ENCODE data around the gene SCAMP1. TPM values are rescaled to one million over a fixed set of nuclear protein-coding genes. Genes with fewer than 3 reads are reported as not detected.
"Not testable (repeated sequence)": the region's sequence is repeated elsewhere in the genome, so short reads cannot be mapped to it uniquely, and the experiment has no call there.

The SCAMP1 gene
- total and polyA plus RNA-seq, 4 donors: 81.2 to 198 (median 93.6) TPM

DNA sequence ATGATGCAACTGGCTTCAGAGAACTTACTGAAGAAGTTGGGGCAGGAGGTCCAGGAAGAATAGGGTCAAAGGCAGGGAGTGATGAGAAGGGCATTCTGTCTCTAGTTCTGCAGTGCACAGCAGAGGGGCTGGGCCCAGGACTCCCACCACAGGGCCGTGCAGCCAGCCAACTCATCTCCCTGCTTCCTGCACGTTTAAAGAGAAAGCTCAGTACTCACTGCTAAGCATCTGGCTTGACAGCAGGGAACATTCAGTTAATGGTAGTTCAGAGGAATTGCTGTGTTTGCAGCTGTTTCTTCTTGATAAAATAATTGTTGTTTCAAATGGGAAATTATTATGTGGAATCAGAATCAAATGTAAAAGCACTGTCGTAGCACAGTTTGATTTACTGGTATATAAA lies 25.6 kb upstream of the SCAMP1 start:
- H3K36me3 ChIP-seq (ENCODE audit: control insufficient read depth, insufficient read depth, low read length): no peaks in the 10 kb centered on the region
- H3K4me3 ChIP-seq (ENCODE audit: low read depth, low read length): no peak overlapping the region
- WGBS (ENCODE audit: insufficient coverage): 37% methylated on average over 3 of the region's 3 CpGs
- H3K4me1 ChIP-seq (ENCODE audit: control insufficient read depth, insufficient read depth, low read length): no peaks in the 10 kb centered on the region
- no peaks in the 10 kb centered on the region for H3K9me3 ChIP-seq (ENCODE audit: control insufficient read depth, insufficient read depth, low read length)
- H3K27ac ChIP-seq (ENCODE audit: low read depth, low read length): no peak overlapping the region
- no peaks in the 10 kb centered on the region for H3K27me3 ChIP-seq (ENCODE audit: control insufficient read depth, insufficient read depth, low read length)
- DNase-seq (ENCODE audit: low read depth in 4 of 6, low spot score in 6 of 6): peak in 3 of 6 donors; percentile 9 to 91 (median 28)

DNA sequence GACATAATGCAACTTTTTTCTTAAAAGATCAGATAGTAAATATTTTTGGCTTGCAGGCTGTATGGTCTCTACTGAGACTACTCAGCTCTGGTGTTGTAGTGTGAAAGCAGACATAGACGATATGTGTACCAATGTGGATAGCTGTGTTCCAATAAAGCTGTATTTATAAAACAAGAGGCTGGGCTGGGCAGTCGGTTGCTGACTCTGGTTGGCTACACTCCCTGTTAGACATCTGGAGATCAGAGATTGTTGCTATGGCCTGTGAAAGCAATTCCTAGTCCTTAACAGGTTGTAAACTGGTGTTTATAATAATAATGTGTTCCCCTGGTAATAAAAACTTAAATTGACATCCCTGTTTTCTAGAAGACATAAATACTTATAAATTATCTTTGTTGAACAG lies 24.4 kb upstream of the SCAMP1 start:
- H3K4me3 ChIP-seq (ENCODE audit: low read depth, low read length): no peak overlapping the region
- H3K27me3 ChIP-seq (ENCODE audit: control insufficient read depth, insufficient read depth, low read length): no peaks in the 10 kb centered on the region
- H3K4me1 ChIP-seq (ENCODE audit: control insufficient read depth, insufficient read depth, low read length): no peaks in the 10 kb centered on the region
- H3K9me3 ChIP-seq (ENCODE audit: control insufficient read depth, insufficient read depth, low read length): no peaks in the 10 kb centered on the region
- H3K36me3 ChIP-seq (ENCODE audit: control insufficient read depth, insufficient read depth, low read length): no peaks in the 10 kb centered on the region
- no peak for DNase-seq (ENCODE audit: low read depth in 4 of 6, low spot score in 6 of 6)
- 40% methylated on average over 1 of the region's 2 CpGs for WGBS (ENCODE audit: insufficient coverage)
- H3K27ac ChIP-seq (ENCODE audit: low read depth, low read length): no peak overlapping the region

DNA sequence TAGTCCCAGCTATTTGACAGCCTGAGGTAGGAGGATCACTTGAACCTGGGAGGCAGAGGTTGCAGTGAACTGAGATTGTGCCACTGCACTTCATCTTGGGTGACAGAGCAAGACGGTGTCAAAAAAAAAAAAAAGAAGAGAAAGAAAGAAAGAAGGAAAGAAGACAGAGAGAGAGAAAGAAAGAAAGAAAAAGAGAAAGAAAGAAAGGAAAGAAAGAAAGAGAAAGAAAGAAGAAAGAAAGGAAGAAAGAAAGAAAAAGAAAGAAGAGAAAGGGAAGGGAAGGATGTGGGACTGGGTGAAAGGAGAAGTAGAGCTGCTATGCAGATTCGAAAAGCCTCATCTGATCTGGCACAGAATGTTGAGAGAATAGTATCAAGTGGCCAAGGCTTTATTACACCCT lies 23.7 kb upstream of the SCAMP1 start:
- Histone ChIP-seq H3K36me3 (ENCODE audit: control insufficient read depth, insufficient read depth, low read length) (no peaks in the 10 kb centered on the region), H3K4me1 (ENCODE audit: control insufficient read depth, insufficient read depth, low read length) (no peaks in the 10 kb centered on the region), H3K27ac (ENCODE audit: low read depth, low read length) (no peak overlapping the region), H3K4me3 (ENCODE audit: low read depth, low read length) (no peak overlapping the region), H3K9me3 (ENCODE audit: control insufficient read depth, insufficient read depth, low read length) (no peaks in the 10 kb centered on the region), H3K27me3 (ENCODE audit: control insufficient read depth, insufficient read depth, low read length) (no peaks in the 10 kb centered on the region)
- WGBS (ENCODE audit: insufficient coverage): 91% methylated on average over 1 of the region's 2 CpGs
- no peak for DNase-seq (ENCODE audit: low read depth in 4 of 6, low spot score in 6 of 6)

DNA sequence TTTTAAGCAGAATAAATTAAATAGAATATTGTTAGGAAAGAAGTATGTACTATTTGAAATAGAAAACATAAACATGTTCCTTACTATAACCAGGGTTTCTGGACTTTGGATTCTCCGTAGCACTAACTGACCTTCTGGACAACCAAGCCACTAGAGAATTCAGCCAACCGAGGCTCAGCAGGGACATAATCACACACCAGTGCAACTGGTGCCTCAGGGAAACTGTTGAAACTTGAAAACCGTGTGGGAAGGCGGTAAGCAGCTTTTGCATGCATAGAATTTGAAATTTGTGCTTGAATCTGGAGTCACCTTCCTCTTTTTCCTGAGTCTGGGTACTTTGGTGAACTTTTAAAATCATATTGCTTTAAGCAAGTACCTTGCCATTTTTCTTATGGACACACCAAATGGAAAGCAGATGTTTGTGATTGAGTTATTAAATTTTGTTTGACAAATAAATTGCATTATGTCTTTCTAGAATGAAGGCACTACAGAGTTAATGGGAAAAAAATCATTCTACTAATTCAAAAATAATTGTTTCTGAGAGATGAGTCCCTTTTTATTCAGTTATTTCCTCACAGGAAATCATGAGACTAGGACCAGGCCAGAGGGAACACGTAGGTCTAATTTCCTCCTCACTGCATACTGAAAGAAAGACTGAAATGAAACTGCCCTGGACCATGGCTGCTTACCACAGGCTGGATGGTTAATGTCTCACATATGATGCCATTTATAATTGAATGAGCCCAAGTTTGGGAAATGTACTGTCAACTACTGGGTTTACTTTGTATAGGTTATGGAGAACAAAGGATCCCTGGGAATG lies 20.6 kb upstream of the SCAMP1 start:
- H3K4me3 ChIP-seq (ENCODE audit: low read depth, low read length): no peak overlapping the region
- no peaks in the 10 kb centered on the region for H3K9me3 ChIP-seq (ENCODE audit: control insufficient read depth, insufficient read depth, low read length)
- no peak overlapping the region for H3K27ac ChIP-seq (ENCODE audit: low read depth, low read length)
- H3K4me1 ChIP-seq (ENCODE audit: control insufficient read depth, insufficient read depth, low read length): no peaks in the 10 kb centered on the region
- WGBS (ENCODE audit: insufficient coverage): 95% methylated on average over 4 of the region's 5 CpGs
- no peak for DNase-seq (ENCODE audit: low read depth in 4 of 6, low spot score in 6 of 6)
- no peaks in the 10 kb centered on the region for H3K36me3 ChIP-seq (ENCODE audit: control insufficient read depth, insufficient read depth, low read length)
- no peaks in the 10 kb centered on the region for H3K27me3 ChIP-seq (ENCODE audit: control insufficient read depth, insufficient read depth, low read length)

DNA sequence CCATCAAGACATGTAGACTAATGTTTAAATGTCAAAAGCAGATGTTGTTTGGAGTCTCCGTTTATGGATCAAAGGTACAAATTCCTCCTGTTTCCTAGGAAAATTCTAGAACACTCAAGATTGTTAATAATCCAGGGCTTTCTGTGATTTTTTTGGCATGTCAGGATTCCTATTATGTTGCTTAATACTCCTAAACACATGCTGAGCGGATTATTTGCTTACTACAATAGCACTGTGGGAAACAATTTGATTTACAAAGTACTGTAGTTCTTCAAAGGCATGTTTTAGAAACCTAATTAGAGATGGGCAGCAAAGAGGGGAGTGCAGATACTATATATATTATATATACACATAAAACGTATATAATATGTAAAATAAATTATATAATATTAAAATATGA lies 19.0 kb upstream of the SCAMP1 start:
- H3K27me3 ChIP-seq (ENCODE audit: control insufficient read depth, insufficient read depth, low read length): no peaks in the 10 kb centered on the region
- no peaks in the 10 kb centered on the region for H3K4me1 ChIP-seq (ENCODE audit: control insufficient read depth, insufficient read depth, low read length)
- no peak overlapping the region for H3K4me3 ChIP-seq (ENCODE audit: low read depth, low read length)
- no peak overlapping the region for H3K27ac ChIP-seq (ENCODE audit: low read depth, low read length)
- no peaks in the 10 kb centered on the region for H3K36me3 ChIP-seq (ENCODE audit: control insufficient read depth, insufficient read depth, low read length)
- WGBS (ENCODE audit: insufficient coverage): no CpG with 5 or more reads among the region's 3 CpGs
- DNase-seq (ENCODE audit: low read depth in 4 of 6, low spot score in 6 of 6): peak in 2 of 6 donors; percentile 15 to 66
- H3K9me3 ChIP-seq (ENCODE audit: control insufficient read depth, insufficient read depth, low read length): no peaks in the 10 kb centered on the region

DNA sequence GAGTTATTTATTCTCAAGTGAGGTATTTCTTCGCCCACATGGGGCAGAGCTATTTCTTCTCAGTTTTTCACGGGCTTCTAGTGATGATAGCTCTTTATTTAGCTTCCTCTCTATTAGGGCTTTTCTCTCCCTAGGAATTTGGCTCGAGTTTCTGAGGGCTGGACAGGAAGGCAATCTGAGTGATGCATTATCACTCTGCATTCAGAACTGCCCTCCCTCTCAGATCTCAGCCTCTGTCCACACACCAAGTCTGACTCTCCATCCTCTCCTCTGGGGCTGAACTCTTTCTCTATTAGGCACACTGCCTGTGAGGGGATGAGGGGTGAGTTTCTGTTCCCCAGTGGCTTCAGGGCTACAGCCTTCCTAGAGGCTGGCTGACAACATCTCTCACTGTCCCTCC lies 14.9 kb upstream of the SCAMP1 start:
- Histone ChIP-seq H3K36me3 (ENCODE audit: control insufficient read depth, insufficient read depth, low read length) (no peaks in the 10 kb centered on the region), H3K27ac (ENCODE audit: low read depth, low read length) (no peak overlapping the region), H3K27me3 (ENCODE audit: control insufficient read depth, insufficient read depth, low read length) (no peaks in the 10 kb centered on the region), H3K4me1 (ENCODE audit: control insufficient read depth, insufficient read depth, low read length) (no peaks in the 10 kb centered on the region), H3K4me3 (ENCODE audit: low read depth, low read length) (no peak overlapping the region), H3K9me3 (ENCODE audit: control insufficient read depth, insufficient read depth, low read length) (no peaks in the 10 kb centered on the region)
- no CpG with 5 or more reads among the region's 3 CpGs for WGBS (ENCODE audit: insufficient coverage)
- DNase-seq (ENCODE audit: low read depth in 4 of 6, low spot score in 6 of 6): peak in 2 of 6 donors; percentile 45 to 60

DNA sequence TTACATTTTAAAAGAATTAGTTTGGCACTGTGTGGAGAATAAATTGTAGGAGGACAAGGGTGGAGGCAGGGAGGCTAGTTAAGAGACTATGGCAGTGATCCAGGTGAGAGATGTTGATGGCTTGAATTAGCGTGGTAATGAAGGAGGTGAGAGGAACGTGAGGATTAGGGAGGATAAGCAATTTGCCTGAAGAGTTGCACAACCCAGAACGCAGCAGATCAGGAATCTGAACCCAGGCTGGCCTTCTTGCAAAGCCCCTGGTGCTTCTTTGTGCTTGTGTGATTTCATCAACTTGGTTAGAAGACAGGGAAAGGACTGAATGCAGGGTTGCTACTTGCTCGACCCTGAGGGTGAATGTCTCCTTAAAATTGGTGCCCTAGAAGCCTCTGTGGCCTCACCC lies 6.9 kb upstream of the SCAMP1 start:
- Histone ChIP-seq H3K4me3 (ENCODE audit: low read depth, low read length) (no peak overlapping the region), H3K27ac (ENCODE audit: low read depth, low read length) (no peak overlapping the region), H3K27me3 (ENCODE audit: control insufficient read depth, insufficient read depth, low read length) (no peaks in the 10 kb centered on the region), H3K36me3 (ENCODE audit: control insufficient read depth, insufficient read depth, low read length) (no peaks in the 10 kb centered on the region), H3K4me1 (ENCODE audit: control insufficient read depth, insufficient read depth, low read length) (no peaks in the 10 kb centered on the region), H3K9me3 (ENCODE audit: control insufficient read depth, insufficient read depth, low read length) (no peaks in the 10 kb centered on the region)
- WGBS (ENCODE audit: insufficient coverage): 82% methylated on average over 3 of the region's 4 CpGs
- no peak for DNase-seq (ENCODE audit: low read depth in 4 of 6, low spot score in 6 of 6)

DNA sequence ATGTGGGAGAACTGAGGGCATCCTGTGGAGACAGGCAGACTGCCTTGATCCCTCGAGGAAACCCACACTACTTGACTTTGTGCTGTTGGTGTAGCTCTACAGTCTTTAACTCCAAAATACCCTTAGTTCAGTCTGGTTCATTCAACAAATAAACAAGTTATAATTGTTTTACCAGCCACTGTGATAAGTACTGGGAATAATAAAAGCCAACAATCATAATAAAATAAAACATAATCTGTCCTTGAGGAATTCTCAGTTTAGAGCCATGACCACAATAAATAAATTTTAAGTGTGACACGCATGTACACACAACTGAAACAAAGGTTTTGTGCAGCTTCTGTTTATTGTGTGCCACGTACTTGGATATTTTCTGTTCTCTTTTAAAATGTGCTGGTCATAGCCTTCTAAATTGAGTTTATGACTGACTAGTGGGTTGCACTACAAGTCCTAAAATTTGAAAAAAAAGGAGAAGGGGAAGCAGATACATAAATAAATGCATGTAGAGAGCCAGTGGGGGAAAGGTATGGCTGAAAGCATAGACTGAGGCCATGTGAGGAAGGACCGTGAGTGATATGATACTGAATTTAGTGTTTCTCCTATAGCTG lies 6.2 kb upstream of the SCAMP1 start:
- Histone ChIP-seq H3K4me3 (ENCODE audit: low read depth, low read length) (no peak overlapping the region), H3K4me1 (ENCODE audit: control insufficient read depth, insufficient read depth, low read length) (peaks cover 2% of the 10 kb centered on the region), H3K36me3 (ENCODE audit: control insufficient read depth, insufficient read depth, low read length) (no peaks in the 10 kb centered on the region), H3K27me3 (ENCODE audit: control insufficient read depth, insufficient read depth, low read length) (no peaks in the 10 kb centered on the region), H3K27ac (ENCODE audit: low read depth, low read length) (no peak overlapping the region), H3K9me3 (ENCODE audit: control insufficient read depth, insufficient read depth, low read length) (no peaks in the 10 kb centered on the region)
- peak in 1 of 6 donors; percentile 62 for DNase-seq (ENCODE audit: low read depth in 4 of 6, low spot score in 6 of 6)
- WGBS (ENCODE audit: insufficient coverage): 68% methylated on average over 3 of the region's 4 CpGs

DNA sequence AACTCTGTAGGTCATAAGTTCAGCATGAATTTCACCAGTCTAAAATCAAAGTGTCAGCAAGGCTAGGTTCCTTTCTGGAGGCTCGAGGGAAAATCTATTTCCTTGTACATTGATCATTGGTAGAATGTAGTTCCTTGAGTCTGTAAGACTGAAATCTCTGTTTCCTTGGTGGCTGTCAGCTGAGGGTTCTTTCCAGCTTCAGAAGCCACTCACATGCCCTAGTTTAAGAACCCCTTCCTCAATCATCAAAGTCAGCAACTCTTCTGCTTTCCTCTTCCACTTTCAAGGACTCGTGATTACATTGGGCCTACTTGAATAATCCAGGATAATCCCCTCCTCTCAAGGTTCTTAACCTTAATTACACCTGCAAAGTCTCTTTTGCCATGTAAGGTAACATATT lies 4.9 kb upstream of the SCAMP1 start:
- 100% methylated on average over 1 of the region's 2 CpGs for WGBS (ENCODE audit: insufficient coverage)

DNA sequence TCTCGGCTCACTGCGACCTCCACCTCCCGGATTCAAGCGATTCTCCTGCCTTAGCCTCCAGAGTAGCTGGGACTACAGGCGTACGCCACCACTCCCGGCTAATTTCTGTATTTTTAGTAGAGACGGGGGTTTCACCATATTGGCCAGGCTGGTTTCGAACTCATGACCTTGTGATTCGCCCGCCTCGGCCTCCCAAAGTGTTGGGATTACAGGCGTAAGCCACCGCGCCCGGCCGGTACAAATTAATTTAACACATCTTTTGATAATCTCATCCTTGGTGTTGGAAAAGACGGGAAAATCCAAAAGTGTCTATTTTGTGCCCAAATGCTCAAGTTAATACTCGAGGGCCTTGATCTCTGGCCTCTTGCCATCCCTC lies 974 bp upstream of the SCAMP1 start:
- H3K36me3 ChIP-seq (ENCODE audit: control insufficient read depth, insufficient read depth, low read length); H3K4me1 ChIP-seq (ENCODE audit: control insufficient read depth, insufficient read depth, low read length); DNase-seq (ENCODE audit: low read depth in 4 of 6, low spot score in 6 of 6); H3K9me3 ChIP-seq (ENCODE audit: control insufficient read depth, insufficient read depth, low read length); H3K27me3 ChIP-seq (ENCODE audit: control insufficient read depth, insufficient read depth, low read length): not testable (repeated sequence)
- Histone ChIP-seq H3K4me3 (ENCODE audit: low read depth, low read length) (peak overlapping the region; percentile 95), H3K27ac (ENCODE audit: low read depth, low read length) (peak overlapping the region; percentile 90)
- WGBS (ENCODE audit: insufficient coverage): 69% methylated on average over 5 of the region's 19 CpGs

More for the DNA sequence above, 4.9 kb upstream of the SCAMP1 start:
- Histone ChIP-seq H3K4me1 (ENCODE audit: control insufficient read depth, insufficient read depth, low read length) (peaks cover 8% of the 10 kb centered on the region), H3K9me3 (ENCODE audit: control insufficient read depth, insufficient read depth, low read length) (no peaks in the 10 kb centered on the region), H3K27me3 (ENCODE audit: control insufficient read depth, insufficient read depth, low read length) (no peaks in the 10 kb centered on the region), H3K27ac (ENCODE audit: low read depth, low read length) (no peak overlapping the region), H3K36me3 (ENCODE audit: control insufficient read depth, insufficient read depth, low read length) (no peaks in the 10 kb centered on the region), H3K4me3 (ENCODE audit: low read depth, low read length) (no peak overlapping the region)
- DNase-seq (ENCODE audit: low read depth in 4 of 6, low spot score in 6 of 6): no peak
